HG02943 (cell line): Measurements from ENCODE around the gene BTLA.
"Not testable (repeated sequence)": the region's sequence is repeated elsewhere in the genome, so short reads cannot be mapped to it uniquely, and the experiment has no call there.

Experiments used
- ATAC-seq: cut with Tn5 transposase; IDR thresholded peaks from one replicate; pipeline ENCODE4 v1.9.1; 2021; ENCODE audit warnings: mild to moderate bottlenecking, low read depth, moderate library complexity; ENCODE audit not compliant: unreplicated experiment

The BTLA gene, protein sequence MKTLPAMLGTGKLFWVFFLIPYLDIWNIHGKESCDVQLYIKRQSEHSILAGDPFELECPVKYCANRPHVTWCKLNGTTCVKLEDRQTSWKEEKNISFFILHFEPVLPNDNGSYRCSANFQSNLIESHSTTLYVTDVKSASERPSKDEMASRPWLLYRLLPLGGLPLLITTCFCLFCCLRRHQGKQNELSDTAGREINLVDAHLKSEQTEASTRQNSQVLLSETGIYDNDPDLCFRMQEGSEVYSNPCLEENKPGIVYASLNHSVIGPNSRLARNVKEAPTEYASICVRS

DNA sequence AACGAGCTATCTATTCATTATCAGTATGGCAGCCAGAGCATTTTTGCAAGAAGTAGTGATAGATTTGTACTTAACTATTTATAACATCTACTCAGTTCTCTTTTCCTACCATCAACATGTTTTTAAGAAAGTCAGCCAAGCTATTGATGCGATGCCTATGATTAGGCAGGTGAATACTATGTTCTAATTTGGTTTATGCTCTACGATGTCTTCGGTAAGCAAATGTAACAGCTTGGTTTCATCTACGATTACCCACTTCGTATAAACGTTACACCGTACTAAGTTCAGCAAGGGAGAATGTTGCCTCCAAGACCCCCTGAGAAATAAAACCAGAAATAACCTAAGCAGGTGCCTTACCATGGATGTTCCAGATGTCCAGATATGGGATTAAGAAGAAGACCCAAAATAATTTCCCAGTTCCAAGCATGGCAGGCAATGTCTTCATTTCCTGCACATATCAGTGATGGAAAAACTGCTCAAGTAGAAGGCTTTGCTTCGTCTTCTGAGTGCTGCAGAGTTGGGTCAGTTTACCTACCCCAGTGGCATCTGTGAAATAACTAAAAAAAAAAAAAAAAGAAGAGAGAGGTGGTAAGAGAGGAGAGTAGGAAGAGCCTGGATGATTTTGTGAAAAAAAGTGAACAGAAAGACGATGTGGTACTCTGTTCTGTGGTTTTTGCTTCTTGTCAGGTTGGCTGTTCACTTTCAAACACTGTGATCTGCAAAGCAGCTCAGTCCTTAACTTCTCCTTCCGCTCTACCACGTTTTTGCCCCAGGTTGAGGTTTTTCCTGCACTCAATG lies at the start of gene BTLA:
Gene BTLA, minus strand, starts transcription at position 559 of the 798 bp plus-strand sequence. Its CDS starts 114 bp downstream, at position 445.
- ATAC-seq, result peak; percentile 54

DNA sequence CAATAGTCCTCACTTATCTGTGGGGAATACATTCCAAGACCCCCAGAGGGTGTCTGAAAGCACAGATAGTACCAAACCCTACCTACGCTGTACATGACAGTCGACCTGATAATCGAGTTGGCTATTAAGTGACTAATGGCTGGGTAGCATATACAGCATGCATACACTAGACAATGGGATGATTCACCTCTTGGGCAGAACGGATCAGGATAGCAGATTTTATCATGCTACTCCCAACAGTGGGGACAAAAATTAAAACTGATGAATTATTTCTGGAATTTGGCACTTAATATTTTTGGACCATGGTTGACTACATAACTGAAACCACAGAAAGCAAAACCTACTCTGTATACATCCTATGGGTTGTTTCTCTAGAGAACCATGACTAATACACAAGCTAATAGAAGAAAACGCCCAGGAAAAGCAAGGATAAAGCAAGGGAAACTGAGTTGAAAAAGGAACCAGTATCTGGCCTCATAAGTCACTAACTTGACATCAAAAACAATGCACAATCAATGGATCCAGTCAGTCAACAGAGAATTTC lies 47.0 kb upstream of the BTLA start:
- ATAC-seq, result no peak

DNA sequence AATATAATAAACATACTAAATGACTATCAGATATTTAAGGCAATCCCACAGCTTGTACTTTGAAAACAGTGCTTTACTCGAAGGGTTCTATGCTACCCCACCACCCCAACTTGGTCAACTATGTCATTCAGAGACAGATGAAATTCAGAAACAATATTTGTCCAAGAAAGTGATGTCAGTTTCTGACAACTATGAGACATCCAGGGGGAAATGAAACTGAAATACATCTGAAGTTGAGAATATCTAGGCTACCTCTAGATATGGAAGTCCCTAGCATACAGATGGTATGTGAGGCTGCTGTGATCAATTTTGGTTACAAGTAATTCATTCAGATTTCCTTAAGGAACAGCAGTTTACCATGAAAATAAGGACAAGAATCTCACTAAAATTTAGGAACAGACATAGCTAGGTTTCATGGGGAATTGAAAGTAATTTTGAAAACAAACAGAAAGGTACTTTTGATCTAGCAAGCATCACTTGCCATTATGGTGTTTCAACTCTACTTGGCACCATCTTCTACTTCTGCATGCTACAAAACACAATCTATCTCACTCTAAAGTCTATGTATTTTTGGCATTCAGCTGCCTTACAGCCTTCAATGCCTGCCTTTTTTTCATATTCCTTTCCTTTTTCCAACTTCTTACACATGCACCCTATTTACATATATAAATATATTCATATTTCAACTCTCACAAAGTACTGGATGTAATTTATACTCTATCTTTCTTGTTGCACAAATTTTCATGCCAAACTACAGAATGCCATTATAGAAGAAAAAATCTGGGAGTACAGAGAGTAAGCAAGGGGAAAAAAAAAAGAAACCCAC lies 40.8 kb upstream of the BTLA start:
- ATAC-seq, result peak; percentile 84

DNA sequence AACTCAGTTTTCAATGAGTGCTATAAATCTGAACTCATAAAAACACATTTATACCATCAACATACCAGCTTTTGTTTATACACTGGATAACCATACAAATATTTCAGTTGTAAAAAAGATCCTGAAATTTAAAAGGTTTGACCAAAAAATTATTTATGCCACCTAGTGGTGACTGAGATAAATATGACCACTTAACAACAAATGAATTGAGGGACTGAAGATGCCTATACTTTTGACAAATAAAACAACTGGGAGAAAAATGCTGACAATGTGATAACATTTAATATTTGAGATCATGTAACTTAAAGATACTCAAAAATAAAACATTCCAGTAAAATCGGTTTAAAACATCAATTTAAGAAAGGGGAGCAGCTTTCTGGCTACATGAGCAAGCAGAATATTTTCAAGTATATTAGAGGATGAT lies 32.1 kb upstream of the BTLA start:
- ATAC-seq, result no peak

DNA sequence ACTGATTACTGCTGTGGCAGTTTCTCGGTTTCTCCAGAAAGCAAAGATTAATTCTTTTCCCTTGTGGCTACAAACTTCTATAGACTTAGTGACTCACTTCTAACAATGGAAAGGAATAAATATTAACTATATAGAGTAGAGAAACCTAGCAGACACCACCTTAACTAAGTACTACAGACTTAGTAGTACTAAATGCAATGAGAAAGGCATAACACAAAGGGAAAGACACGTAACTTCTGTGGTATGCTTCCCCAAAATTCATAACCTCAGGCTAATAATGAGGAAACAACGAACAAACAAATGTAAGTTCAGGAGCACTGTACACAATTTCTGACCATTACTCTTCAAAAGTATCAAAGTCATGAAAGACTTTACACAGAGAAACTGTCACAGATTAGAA lies 31.3 kb upstream of the BTLA start:
- no peak for ATAC-seq

DNA sequence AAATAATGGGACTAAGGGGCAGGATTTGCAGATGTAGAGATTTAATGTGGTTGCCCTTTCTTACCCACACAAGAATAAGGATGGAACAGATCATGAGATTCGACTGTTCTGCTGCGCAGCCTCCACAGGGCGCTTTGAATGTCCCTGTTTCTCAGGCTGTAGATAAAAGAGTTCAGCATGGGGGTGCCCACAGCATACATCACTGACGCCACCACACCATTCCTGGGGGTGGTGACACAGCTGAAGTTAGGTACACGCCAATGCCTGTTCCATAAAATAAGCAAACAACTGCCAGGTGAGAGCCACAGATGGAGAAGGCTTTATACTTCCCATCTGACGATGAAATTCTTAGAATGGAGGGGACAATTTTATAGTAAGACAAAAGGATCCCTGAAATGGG lies 24.9 kb upstream of the BTLA start:
- not testable (repeated sequence) for ATAC-seq

DNA sequence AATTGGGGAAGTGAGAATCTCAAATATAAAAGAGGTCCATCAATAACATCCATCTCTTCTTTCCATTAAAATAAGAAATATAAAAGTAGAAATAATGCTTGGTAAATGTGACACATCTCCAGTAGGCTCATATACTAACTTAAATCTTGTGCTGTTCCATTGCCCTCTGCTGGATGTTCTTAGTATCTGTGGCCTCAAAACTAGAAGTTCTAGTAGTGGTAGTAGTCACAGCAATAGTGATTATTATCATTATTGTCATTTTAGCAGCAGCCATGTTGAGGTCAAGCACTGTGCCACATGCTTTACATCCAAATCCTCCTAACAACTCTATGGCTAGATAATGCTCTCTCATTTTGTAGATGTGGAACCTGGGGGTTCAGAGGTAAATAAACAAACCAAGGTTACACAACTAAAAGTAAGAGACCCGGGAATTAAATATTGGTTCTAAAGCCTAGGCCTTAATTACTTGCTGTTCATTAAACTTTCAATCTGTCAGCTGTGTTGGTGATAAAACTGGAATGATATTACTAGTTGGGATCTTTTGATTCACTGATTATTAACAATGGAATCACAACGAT lies 20.2 kb upstream of the BTLA start:
- ATAC-seq, result no peak

DNA sequence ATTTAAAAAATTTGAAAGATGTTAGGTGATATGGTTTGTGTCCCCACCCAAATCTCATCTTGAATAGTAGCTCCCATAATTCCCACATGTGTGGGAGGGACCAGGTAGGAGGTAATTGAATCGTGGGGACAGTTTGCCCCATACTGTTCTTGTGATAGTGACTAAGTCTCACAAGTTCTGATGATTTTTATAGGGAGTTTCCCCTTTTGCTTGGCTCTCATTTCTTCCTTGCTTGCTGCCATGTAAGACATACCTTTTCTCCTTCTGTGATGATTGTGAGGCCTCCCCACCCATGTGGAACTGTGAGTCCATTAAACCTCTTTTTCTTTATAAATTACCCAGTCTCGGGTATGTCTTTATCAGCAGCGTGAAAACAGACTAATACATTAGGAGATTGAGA lies 19.7 kb upstream of the BTLA start:
- not testable (repeated sequence) for ATAC-seq

DNA sequence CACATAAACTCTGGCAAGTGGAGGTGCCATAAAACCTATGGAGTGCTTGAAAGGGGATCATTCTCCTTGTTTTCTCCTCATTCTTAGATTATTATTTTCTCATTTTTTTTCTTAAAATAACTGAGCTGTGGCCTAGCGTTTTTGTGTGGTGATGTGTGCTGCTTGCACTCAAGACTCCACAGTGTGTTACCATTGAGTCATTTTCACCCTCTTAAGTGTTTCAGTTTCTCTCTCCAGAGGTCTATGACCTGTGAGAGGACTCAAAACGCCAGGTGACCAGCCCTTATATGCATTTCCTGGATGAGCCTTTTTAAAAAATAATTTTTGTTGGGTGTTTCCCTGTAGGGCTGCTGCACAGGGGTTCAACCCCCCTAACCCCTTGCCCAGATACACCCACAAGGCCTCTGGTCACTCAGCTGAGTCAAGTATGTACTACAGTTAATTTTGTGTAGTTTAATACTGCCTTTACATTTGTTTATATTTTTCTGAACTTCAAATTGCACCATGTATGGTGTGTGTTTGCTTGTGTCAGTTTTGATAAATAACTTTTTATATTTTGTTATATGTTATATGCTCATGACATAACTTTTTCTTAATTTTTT lies 15.4 kb upstream of the BTLA start:
- ATAC-seq, result peak; percentile 100

DNA sequence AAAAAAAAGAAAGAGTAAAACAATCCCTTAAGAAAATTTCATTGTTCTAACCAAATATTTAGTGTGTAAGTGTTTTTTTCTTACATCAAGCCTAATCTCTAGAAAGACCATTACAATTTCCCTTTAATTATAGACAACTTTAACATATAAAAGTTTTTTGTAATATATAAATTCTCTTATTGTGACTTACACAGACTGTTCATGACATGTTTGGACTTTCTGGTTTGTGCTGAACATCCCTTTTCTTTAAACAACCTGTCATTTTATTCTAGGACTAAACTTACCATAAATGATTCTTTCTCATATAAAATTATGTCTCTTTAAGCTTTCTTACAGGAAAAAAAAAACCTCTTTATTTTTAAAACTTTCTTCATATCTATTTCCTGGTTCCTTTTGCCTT lies 13.0 kb upstream of the BTLA start:
- ATAC-seq, result no peak

DNA sequence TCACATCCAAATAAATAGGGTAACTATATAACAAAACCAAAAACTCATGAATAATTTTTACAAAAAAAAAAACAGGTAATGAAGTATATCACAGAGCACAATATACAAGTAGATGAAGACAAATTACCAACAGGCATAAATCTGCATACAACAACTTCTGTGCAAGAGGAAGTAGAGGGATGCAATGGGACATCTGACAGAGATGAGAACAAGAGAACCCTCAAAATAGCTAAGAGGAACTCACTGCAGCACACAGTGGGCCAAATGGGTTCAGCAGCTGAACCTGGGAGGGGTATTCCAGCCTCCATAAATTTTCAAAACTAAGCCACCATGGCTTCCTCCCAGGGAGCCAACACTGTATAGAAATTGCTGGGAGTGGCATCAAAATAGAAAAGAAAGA lies 9.6 kb upstream of the BTLA start:
- no peak for ATAC-seq

DNA sequence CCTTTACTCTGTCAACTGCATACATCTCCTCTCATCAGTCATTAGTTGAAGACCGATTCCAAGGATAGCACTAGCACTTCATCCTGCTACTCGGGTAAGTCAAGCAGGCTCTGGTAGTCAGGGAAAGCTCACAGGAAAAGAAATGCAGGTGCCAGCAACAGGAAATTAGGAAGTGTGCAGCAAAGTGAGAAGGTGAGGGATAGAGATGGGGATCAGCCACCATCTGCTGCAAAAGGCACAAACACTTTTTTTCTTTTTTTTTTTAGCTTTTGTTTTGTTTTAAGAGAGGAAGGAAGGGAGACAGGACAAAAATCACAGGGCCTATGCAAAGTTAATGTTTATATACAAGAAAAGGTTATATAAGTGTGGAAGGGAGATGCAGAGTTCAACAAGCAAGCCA lies 9.0 kb upstream of the BTLA start:
- no peak for ATAC-seq

DNA sequence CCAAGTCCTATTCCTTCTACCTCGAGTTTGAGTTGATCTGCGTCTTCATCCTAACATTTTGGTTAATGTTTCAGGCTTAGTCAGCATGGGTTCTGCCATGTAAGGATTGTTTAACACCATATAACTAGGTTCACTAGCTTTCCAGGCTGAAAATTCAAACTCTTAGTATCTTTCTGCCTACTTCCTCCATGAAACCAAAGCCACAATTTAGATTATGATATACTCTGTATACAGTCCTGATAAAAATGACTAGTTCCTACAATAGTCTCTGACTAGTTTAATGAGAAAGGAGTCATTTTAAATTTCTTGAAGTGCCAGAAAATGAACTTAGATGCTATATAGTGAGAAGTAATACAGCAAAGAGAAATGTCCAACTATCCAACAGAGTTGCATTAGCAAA lies 6.6 kb upstream of the BTLA start:
- ATAC-seq, result no peak

DNA sequence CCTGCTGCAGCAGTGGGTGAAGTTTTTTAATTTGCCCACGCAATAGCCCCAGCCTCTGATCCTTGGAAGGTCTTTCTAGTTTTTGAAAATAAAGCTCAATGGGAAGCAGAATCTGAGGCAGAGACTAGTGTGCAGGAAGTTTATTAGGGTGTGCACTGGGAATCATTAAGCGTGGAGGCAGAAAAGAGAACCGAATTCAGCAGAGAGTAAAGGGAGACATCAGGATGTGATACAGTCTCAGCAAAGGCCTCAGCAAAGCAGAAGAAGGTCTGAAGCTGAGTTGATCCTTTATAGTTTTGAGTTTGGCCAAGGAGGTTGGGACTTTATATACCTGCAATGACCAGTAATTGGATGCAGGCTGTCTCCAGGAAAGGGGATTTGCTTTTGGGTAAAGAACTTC lies 4.9 kb upstream of the BTLA start:
- ATAC-seq, result no peak

DNA sequence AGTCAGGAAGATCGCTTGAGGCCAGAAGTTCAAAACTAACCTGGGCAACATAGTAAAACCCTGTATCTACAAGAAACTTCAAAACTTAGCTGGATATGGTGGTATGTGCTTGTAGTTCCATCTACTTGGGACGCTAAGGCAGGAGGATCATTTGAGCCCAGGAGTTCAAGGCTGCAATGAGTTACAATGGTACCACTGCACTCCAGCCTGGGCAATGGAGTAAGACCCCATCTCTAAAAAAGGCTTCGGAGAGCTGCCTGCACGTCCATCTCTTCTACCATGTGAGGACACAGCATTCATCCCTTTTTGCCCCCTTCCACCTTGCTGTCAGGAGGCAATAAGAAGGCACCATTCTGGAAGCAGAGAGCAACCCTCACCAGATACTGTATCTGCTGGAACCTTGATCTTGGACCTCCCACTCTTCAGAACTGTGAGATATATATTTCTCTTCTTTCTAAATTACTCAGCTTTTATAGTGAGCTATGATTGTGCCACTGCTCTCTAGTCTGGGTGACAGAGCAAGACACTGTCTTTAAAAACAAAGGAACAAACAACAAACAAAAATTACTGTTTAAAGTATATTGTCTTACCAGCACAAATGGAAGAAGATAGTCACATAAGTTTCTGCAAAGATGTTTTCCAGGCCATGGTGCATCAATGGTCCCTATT lies 4.2 kb upstream of the BTLA start:
- ATAC-seq, result no peak

DNA sequence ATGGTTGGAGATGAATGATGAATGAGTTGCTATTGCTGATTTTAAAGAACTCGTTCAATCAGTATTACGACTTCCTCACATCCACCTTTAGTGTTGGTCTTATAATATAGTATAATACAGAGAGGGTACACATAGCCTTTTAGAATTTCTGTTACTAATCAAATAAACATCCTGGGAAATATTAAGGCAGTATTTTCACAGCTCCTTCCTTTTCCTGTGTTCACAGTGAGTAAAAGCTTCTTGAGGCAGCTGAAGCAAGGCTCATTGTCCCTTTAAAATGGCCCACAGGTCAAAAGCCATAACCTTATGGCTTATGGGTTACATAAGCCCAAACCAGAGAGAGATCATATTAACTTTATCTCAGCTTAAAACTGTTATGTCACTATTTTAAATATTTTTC lies 1.3 kb upstream of the BTLA start:
- ATAC-seq, result no peak

DNA sequence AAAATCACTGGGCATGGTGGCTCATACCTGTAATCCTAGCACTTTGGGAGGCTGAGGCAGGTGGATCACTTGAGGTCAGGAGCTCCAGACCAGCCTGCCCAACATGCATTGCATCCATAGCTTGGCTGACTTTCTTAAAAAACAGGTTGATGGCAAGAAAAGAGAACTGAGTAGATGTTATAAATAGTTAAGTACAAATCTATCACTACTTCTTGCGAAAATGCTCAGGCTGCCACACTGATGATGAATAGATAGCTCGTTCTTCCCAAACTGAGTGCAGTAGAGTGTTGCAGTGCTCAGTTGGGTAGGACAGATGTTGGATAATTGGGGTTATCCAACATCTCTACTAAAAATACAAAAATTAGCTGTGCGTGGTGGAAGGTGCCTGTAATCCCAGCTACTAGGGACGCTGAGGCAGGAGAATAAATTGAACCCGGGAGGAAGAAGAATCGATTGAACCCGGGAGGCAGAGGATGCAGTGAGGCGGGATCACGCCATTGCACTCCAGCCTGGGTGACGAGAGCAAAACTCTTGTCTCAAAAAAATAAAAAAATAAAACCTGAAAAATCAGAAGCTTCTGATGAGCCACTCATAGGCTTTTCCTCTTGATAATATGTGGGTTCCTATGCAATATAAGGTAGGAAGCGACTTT lies 1.2 kb downstream of the BTLA start:
- ATAC-seq, result no peak

DNA sequence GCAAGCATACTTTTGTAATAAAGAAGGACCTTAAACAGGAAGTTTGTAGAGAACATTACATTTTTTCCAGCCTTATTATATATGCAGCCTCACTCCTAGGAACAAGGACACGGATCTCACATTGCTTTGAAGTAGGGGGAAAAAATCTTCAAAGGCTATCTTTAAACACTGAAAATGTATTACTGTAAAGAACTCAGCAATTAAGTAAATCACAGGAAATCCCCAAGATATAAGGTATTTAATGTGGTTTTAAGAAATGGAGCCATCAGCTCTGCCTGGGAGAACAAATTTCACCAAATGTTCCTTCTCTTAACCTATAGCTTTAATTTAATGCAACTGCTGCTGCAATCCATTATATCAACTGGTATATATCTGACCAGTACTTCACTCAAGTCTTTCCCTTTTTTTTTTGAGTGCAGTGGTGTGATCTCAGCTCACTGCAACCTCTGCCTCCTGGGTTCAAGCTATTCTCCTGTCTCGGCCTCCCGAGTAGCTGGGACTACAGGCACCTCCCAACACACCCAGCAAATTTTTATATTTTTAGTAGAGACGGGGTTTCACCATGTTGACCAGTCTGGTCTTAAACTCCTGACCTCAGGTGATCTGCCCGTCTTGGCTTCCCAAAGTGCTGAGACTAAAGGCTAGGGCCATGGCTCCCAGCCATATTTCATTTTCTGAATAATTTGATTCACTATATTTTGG lies 2.8 kb downstream of the BTLA start:
- ATAC-seq, result no peak

DNA sequence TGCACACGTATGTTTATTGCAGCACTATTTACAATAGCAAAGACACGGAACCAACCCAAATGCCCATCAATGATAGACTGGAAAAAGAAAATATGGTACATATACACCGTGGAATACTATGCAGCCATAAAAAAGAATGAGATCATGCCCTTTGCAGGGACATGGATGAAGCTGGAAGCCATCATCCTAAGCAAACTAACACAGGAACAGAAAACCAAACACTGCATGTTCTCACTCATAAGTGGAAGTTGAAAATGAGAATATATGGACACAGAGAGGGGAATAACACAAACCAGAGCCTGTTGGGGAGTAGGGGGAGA lies 4.9 kb downstream of the BTLA start:
- not testable (repeated sequence) for ATAC-seq
